Naive thymus-derived CD8-positive, alpha-beta T cell (primary cell): ENCODE data around the gene PRM3. TPM values are rescaled to one million over a fixed set of nuclear protein-coding genes. Genes with fewer than 3 reads are reported as not detected.

Experiments
- ATAC-seq, 2 donors: fragments of 150-1000 bp; cut with Tn5 transposase in 1 of 2; sonication (Bioruptor Pico), chemical (Tn5 transposase) in 1 of 2; 1 replicate in 1 of 2; 2 replicates in 1 of 2; pipeline ENCODE4 v1.10.0; 2021; ENCODE audit warnings: mild to moderate bottlenecking in 2 of 2, moderate library complexity in 2 of 2
- POLR2A ChIA-PET: fragments of 350-600 bp; sonication (Branson Sonifier 250); formaldehyde crosslinking; loops from one replicate; lab custom pipeline; 2021; ENCODE audit warnings: antibody characterized with exemption; lab: Charles Lee
- DNase-seq, 10 donors: peaks; one replicate each; pipeline versions ENCODE4 v3.0.0 to v3.0.0-alpha.2; 2020 to 2022
- H3K27ac Mint-ChIP-seq, 10 donors: one replicate each; pipeline ENCODE4 v1.8.0; 2020 to 2022; ENCODE audit warnings: mild to moderate bottlenecking in 10 of 10, mixed read lengths in 10 of 10, moderate library complexity in 4 of 10, inconsistent platforms in 1 of 10
- H3K27me3 Mint-ChIP-seq, 5 donors: one replicate each; pipeline ENCODE4 v1.8.0; 2021 to 2022; ENCODE audit warnings: mixed read lengths in 5 of 5
- H3K36me3 Mint-ChIP-seq, 3 donors: one replicate each; pipeline ENCODE4 v1.8.0; 2020 to 2022; ENCODE audit warnings: mixed read lengths in 3 of 3, mild to moderate bottlenecking in 2 of 3, inconsistent platforms in 1 of 3
- H3K4me1 Mint-ChIP-seq, 4 donors: one replicate each; pipeline ENCODE4 v1.8.0; 2021 to 2022; ENCODE audit warnings: mixed read lengths in 4 of 4
- H3K4me3 Mint-ChIP-seq, 10 donors: one replicate each; pipeline ENCODE4 v1.8.0; 2020 to 2022; ENCODE audit warnings: mild to moderate bottlenecking in 10 of 10, mixed read lengths in 10 of 10, moderate library complexity in 6 of 10, inconsistent platforms in 1 of 10
- H3K9me3 Mint-ChIP-seq, 9 donors: one replicate each; pipeline ENCODE4 v1.8.0; 2020 to 2022; ENCODE audit warnings: mixed read lengths in 9 of 9, mild to moderate bottlenecking in 3 of 9, inconsistent platforms in 1 of 9, moderate library complexity in 1 of 9
- polyA plus RNA-seq, 3 donors: library from polyadenylated mRNA; unstranded; fragments of 300-500 nt; fragmentation: Illumina TruSeq; gene quantifications; one replicate each; pipeline ENCODE4 v1.2.3, GENCODE V29; 2021
- total RNA-seq, 8 experiments: library from RNA in 2 of 8; stranded (reverse) in 2 of 8; gene quantifications; one replicate each; pipeline ENCODE4 v1.2.3 and lab custom pipeline; 2021 to 2026

Gene PRM3
- total and polyA plus RNA-seq, 5 experiments from 2014 or later = not detected

DNA sequence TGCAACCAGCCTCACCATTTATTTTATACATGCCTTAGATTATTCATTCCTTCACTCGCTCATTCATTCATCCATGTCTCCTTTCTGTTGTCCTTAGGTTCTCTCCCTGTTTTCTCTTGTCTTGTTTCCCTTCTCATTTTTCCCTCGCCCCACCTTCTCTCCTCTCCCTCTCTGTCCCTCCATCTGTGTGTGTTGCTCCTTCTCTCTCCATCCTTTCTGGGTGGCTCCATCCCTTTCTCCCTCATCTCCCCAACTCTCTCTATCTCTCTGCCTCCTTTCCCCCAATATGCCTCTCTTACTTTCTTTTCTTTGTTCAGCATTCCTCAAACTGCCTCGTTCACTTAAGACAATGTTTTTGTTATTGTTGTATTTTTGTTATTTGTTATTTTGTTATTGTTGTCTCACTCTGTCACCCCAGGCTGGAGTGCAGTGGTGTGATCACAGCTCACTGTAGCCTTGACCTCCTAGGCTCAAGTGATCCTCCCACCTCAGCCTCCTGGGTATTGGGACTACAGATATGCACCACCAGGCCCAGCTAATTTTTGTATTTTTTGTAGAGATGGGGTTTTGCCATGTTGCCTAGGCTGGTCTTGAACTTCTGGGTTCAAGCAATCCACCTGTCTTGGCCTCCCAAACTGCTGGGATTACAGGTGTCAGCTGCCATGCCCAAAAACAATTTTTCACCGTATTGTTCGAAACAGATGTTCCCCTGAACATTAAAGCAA is 31.8 kb downstream of the PRM3 start:
- H3K36me3 Mint-ChIP-seq = no peaks in the 10 kb centered on the region
- POLR2A ChIA-PET = interaction anchor here (4.7 kb wide), 1 partner anchor 14 kb away, joined by 19 read pairs; the partner anchor contains the start of gene SOCS1
- ATAC-seq = no peak
- H3K27me3 Mint-ChIP-seq = no peaks in the 10 kb centered on the region
- no peaks in the 10 kb centered on the region for H3K9me3 Mint-ChIP-seq
- H3K4me1 Mint-ChIP-seq = peaks cover 0 to 26% (median 7%) of the 10 kb centered on the region in 4 donors
- no peak for DNase-seq
- no peak overlapping the region for H3K4me3 Mint-ChIP-seq
- no peak overlapping the region for H3K27ac Mint-ChIP-seq

DNA sequence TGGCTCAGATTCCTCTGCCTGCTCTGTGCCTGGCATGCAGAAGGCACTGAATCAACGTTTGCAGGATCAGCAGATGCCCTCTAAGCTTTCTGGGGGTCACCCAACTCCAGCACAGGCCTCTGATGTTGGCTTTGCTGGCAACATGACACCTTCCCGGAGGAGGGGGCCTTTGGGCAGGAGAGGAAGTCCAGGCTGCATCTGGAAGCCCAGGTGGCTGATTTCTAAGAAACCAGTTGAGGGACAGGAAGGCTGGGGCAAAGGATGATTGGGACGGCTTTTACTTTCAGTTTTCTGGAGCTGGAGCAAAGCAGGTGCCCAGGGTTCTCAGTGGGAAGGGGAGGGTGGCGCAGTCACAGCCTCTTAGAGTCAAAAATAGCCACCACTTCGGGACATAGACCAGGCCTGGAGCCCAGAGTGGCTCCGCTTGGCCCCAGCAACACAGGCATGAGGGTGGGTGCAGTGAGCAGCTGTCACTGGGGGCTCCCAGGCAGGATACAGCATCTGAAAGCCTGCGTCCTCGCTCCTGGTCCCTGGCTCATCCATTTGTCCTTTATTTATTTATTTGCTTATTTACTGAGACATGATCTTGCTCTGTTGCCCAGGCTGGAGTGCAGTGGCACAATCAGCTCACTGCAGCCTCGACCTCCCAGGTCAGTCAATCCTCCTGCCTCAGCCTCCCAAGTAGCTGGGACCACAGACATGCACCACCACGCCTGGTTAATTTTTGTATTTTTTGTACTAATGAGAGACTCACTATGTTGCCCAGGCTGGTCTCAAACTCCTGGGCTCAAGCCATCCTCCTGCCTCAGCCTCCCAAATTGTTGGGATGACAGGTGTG is 32.6 kb downstream of the PRM3 start:
- peak; percentile 25 to 48 for ATAC-seq
- POLR2A ChIA-PET = interaction anchor here (0.6 to 4.7 kb wide), 3 partner anchors 14 to 16 kb away, joined by 3 to 19 read pairs (median 3); partner anchors contain the start of gene SOCS1

DNA sequence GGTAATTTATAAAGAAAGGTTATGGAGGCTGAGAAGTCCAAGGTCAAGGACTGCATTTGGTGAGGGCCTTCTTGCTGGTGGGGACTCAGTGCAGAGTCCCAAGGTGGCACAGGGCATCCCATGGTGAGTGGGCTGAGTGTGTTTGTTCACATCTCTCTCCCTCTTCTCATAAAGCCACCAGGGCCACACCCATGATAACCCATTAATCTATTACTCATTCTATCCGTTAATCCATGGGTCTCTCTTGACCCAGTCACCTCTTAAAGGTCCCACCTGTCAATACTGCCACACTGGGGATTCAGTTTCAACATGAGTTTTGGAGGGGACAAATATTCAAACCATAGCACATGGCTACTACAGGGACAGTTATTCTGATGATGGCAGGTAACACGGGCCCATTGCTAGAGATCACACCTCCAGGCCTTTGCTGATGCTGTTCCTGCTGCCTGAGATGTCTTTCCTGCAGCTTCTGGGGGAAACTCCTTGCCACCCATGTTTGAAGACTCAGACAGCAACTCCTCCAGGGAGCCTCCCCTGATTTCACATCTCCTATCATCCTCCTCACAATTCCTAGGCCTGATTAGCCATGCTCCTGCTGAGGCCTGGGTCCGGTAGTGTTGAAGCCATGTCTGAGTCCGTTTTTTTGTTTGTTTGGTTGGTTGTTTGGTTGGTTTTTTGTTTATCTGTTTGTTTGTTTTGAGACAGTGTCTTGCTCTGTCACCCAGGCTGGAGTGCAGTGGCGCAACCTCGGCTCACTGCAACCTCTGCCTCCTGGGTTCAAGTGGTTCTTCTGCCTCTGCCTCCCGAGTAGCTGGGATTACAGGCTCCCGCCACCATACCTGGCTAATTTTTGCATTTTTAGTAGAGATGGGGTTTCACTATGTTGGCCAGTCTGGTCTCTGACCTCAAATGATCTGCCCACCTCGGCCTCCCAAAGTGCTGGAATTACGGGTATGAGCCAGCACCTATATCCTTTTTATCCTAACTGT is 33.5 kb downstream of the PRM3 start:
- Mint-ChIP-seq H3K4me1 (peaks cover 7 to 34% (median 9%) of the 10 kb centered on the region in 4 donors), H3K4me3 (peak overlapping the region in 4 of 10 donors; percentile 20 to 70 (median 52)), H3K27me3 (no peaks in the 10 kb centered on the region), H3K36me3 (no peaks in the 10 kb centered on the region), H3K27ac (peak overlapping the region in 6 of 10 donors; percentile 21 to 79 (median 48)), H3K9me3 (no peaks in the 10 kb centered on the region)
- POLR2A ChIA-PET = interaction anchor here (0.6 to 4.7 kb wide), 3 partner anchors 15 to 17 kb away, joined by 3 to 19 read pairs (median 3); partner anchors contain the start of gene SOCS1
- DNase-seq (no peak), ATAC-seq (no peak)

More for the DNA sequence above, 32.6 kb downstream of the PRM3 start:
- Mint-ChIP-seq H3K9me3 (no peaks in the 10 kb centered on the region), H3K27ac (peak overlapping the region in 5 of 10 donors; percentile 41 to 81 (median 56)), H3K4me1 (peaks cover 0 to 26% (median 7%) of the 10 kb centered on the region in 4 donors), H3K36me3 (no peaks in the 10 kb centered on the region), H3K4me3 (peak overlapping the region in 7 of 10 donors; percentile 20 to 77 (median 63)), H3K27me3 (no peaks in the 10 kb centered on the region)
- no peak for DNase-seq

DNA sequence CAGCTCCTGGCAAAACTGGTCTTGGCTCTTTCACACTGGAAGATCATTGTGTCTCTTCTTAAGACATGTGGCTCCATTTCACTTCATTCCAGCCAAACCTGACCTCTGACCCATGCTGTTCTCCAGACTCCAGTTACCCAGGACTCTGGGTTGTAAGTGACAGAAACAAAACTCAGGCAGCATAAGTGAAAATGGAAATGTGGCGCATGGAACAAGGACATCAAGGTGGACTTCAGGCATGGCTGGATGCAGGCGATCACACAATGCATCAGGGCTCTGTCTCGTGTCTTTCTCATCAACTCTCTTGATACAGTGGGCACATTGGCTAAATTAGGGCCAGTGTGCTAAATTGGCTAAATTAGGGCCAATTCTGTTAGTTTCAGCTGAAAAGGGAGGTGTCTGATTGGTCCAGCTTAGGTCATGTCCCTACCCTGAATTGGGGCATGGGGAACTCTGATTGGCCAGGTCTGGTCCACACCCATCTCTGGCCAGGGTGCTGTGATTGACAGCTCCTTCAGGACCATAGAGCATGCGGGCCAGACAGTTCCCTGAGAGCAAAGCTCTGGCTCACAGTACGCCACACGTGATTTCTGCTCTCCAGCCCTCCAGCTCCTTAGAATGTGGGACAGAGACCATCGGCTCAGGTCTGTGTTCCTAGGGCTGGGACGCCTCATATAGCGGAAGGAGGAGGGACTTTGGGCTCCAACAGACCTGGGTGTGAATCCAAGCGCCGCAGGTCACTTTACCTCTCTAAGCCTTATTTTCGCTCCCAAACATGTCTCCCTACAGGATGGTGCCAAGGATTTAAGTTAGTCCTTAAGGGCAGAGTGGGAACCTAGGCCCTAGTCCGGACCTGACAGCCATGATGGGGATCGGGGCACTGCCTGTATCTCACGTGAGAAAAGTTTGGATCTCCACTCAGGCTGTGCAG is 34.9 kb downstream of the PRM3 start:
- DNase-seq (no peak), ATAC-seq (no peak)
- POLR2A ChIA-PET = interaction anchor here (0.6 to 2.3 kb wide), 3 partner anchors 12 to 17 kb away, joined by 4 to 7 read pairs (median 6); partner anchors contain the start of gene SOCS1
- H3K9me3 Mint-ChIP-seq = no peaks in the 10 kb centered on the region
- H3K4me1 Mint-ChIP-seq = peaks cover 16 to 46% (median 21%) of the 10 kb centered on the region in 4 donors
- H3K4me3 Mint-ChIP-seq = no peak overlapping the region
- H3K36me3 Mint-ChIP-seq = no peaks in the 10 kb centered on the region
- peak overlapping the region in 4 of 10 donors; percentile 25 to 53 (median 34) for H3K27ac Mint-ChIP-seq
- no peaks in the 10 kb centered on the region for H3K27me3 Mint-ChIP-seq

DNA sequence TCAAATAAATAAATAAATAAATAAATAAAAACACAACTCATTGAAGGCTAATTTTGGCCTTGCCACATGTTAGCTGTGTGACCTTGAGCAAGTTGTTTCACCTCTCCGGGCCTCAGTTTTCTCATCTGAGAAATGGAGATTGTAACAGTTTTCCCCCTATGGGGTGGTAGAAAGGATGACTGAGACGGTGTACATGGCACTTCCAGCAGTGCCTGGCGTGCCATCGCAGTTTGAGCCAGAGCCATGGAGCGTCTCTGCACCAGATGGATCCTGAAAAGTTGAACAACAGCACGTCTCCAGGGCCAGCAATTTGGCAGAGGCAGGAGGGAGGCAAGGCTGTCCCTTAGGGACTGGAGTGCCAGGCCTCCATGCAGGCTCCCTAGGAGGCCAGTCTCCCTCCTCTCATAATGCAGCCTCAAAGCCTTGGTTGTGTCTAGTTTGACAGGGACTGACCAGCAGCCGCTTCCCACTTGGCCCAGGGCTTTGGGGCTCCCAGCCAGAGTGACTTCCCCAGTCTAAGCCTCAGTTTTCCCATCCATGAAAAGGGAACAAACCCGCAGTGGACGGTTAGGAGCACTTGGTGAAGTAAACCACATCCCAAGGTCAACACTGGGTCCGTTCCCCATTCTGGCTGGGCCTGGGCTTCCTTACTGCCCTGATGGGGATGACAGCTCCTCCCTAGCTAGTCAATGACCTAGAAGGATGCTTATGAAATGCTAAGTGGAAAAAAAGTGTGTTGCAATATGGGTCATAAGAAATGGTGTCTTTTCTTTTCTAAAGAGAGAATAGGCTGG is 36.8 kb downstream of the PRM3 start:
- Mint-ChIP-seq H3K36me3 (no peaks in the 10 kb centered on the region), H3K27me3 (no peaks in the 10 kb centered on the region), H3K4me3 (no peak overlapping the region), H3K4me1 (peaks cover 21 to 64% (median 38%) of the 10 kb centered on the region in 4 donors), H3K27ac (peak overlapping the region in 7 of 10 donors; percentile 2 to 65 (median 41)), H3K9me3 (no peaks in the 10 kb centered on the region)
- ATAC-seq = no peak
- POLR2A ChIA-PET = interaction anchor here (1.1 to 2.3 kb wide), 4 partner anchors 11 to 19 kb away, joined by 3 to 7 read pairs (median 5); partner anchors contain the start of gene SOCS1
- no peak for DNase-seq

- no peaks in the 10 kb centered on the region for H3K36me3 Mint-ChIP-seq
- DNase-seq (no peak), ATAC-seq (no peak)
- POLR2A ChIA-PET = interaction anchor here (1.1 to 1.3 kb wide), 2 partner anchors 10 to 13 kb away, joined by 3 to 4 read pairs; no protein-coding TSS in a partner anchor
- H3K4me1 Mint-ChIP-seq = peaks cover 23 to 70% (median 47%) of the 10 kb centered on the region in 4 donors
- H3K4me3 Mint-ChIP-seq = no peak overlapping the region
- H3K27ac Mint-ChIP-seq = peak overlapping the region in 8 of 10 donors; percentile 35 to 96 (median 70)
- H3K27me3 Mint-ChIP-seq = no peaks in the 10 kb centered on the region
- H3K9me3 Mint-ChIP-seq = no peaks in the 10 kb centered on the region
Measured at GRCh38 chr16:11235703-11235991, 37.8 kb downstream of the PRM3 start.

DNA sequence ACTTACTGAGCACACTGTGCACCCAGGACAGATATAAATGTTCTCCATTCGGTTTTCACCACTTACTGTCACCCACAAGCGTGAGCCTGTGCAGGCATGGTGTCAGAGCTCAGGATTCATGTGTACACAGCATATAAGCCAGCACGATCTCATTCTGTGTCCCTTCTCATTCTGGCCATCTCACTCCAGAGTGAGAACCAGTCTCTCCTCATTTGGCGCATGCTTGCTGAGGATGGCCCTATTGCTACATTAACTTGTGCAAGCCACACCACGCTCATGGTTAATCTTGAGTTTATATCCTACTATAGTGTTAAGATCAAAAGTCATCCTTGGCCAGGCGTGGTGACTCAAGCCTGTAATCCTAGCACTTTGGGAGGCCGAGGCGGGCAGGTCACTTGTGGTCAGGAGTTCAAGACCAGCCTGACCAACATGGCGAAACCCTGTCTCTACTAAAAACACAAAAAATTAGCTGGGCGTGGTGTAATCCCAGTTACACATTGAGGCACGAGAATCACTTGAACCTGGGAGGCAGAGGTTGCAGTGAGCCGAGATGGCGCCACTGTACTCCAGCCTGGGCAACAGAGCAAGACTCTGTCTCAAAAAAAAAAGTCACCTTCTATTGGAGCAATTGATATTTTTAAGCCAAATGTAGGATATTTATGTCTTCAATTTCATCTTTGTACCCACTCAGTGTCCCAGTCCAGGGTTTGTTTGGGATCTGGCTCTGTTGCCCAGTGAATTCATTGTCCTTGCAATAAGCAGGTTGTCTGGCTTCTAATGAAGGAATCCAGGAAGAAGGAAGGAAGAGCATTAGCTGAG is 38.3 kb downstream of the PRM3 start:
- Mint-ChIP-seq H3K4me1 (peaks cover 20 to 65% (median 48%) of the 10 kb centered on the region in 4 donors), H3K4me3 (peak overlapping the region in 4 of 10 donors; percentile 3 to 32 (median 15)), H3K36me3 (no peaks in the 10 kb centered on the region), H3K27ac (peak overlapping the region; percentile 44 to 99 (median 84)), H3K27me3 (no peaks in the 10 kb centered on the region), H3K9me3 (no peaks in the 10 kb centered on the region)
- ATAC-seq = no peak
- POLR2A ChIA-PET = interaction anchor here (1.3 to 3.0 kb wide), 2 partner anchors 10 to 21 kb away, joined by 4 to 55 read pairs; partner anchors contain the start of gene SOCS1
- no peak for DNase-seq

GRCh38 chr16:11233727-11234376 is 39.6 kb downstream of the PRM3 start:
- Mint-ChIP-seq H3K9me3 (no peaks in the 10 kb centered on the region), H3K4me1 (peaks cover 25 to 69% (median 60%) of the 10 kb centered on the region in 4 donors), H3K27me3 (no peaks in the 10 kb centered on the region), H3K36me3 (no peaks in the 10 kb centered on the region), H3K27ac (peak overlapping the region; percentile 92 to 99 (median 97)), H3K4me3 (peak overlapping the region; percentile 63 to 84 (median 77))
- ATAC-seq (peak in 1 of 2 donors; percentile 20), DNase-seq (peak in 7 of 10 donors; percentile 28 to 43 (median 38))
- POLR2A ChIA-PET = interaction anchor here (0.7 to 3.0 kb wide), 7 partner anchors 9 to 92 kb away, joined by 3 to 55 read pairs (median 5); partner anchors contain the start of gene SOCS1
